Fibroblast of pulmonary artery (primary cell): ENCODE results near the gene RHOJ.
"Not testable (repeated sequence)": the region's sequence is repeated elsewhere in the genome, so short reads cannot be mapped to it uniquely, and the experiment has no call there.

ENCODE experiments used
- DNase-seq: peaks from one replicate; pipeline ENCODE4 v3.0.0-alpha.2; 2010; ENCODE audit warnings: low read depth
- H3K4me3 ChIP-seq: replicated peaks from 2 replicates; pipeline ENCODE4 v1.5.1; 2011; ENCODE audit warnings: low read depth, mild to moderate bottlenecking, control low read depth, low read length, moderate library complexity
- CTCF ChIP-seq: IDR thresholded peaks from 2 replicates; pipeline ENCODE4 v1.5.1; 2011; ENCODE audit warnings: mild to moderate bottlenecking, control low read depth, low read length, inconsistent platforms; ENCODE audit errors: missing control alignments

The RHOJ gene

GRCh38 chr14:63204407-63205043 lies at the start of gene RHOJ:
Gene RHOJ (plus strand): TSS chr14:63204443. CDS start chr14:63204870, 427 bp downstream.
- H3K4me3 ChIP-seq: peak within 1 kb of the TSS; percentile 75
- TF ChIP-seq CTCF: no peak
- peak; percentile 46 for DNase-seq

- no peak overlapping the region for H3K4me3 ChIP-seq
- TF ChIP-seq CTCF: no peak
Observed at GRCh38 chr14:63155511-63156185, 48.6 kb upstream of the RHOJ start.

GRCh38 chr14:63157195-63157594 lies 47.0 kb upstream of the RHOJ start:
- H3K4me3 ChIP-seq: no peak overlapping the region
- no peak for TF ChIP-seq CTCF
- DNase-seq: no peak

More at GRCh38 chr14:63155511-63156185, 48.6 kb upstream of the RHOJ start:
- peak; percentile 85 for DNase-seq

GRCh38 chr14:63163306-63163705 lies 40.9 kb upstream of the RHOJ start:
- TF ChIP-seq CTCF: no peak
- no peak overlapping the region for H3K4me3 ChIP-seq
- DNase-seq: no peak

- TF ChIP-seq CTCF: no peak
- no peak overlapping the region for H3K4me3 ChIP-seq
- DNase-seq: no peak
Observed at GRCh38 chr14:63164108-63164683, 40.0 kb upstream of the RHOJ start.

- H3K4me3 ChIP-seq, DNase-seq: not testable (repeated sequence)
Observed at GRCh38 chr14:63165267-63165666, 39.0 kb upstream of the RHOJ start.

- H3K4me3 ChIP-seq: no peak overlapping the region
- TF ChIP-seq CTCF: no peak
- no peak for DNase-seq
Observed at GRCh38 chr14:63167044-63167443, 37.2 kb upstream of the RHOJ start.
